Brain microvascular endothelial cell (primary cell): ENCODE measurements around the gene LCTL.
A peak's percentile ranks its signal among the peaks of the same experiment; 100 is the strongest.

ENCODE experiments used
- DNase-seq: peaks from one replicate; pipeline ENCODE4 v3.0.0-alpha.2; 2020
- H3K27ac ChIP-seq: fragments of 250-450 bp; sonication (Bioruptor Pico); 2 replicates; pipeline ENCODE4 v1.5.1; 2020; ENCODE audit warnings: mild to moderate bottlenecking, moderate library complexity
- H3K27me3 ChIP-seq: fragments of 250-450 bp; sonication (Bioruptor Pico); replicated peaks from 2 replicates; pipeline ENCODE4 v1.5.1; 2020; ENCODE audit warnings: mild to moderate bottlenecking
- H3K36me3 ChIP-seq: fragments of 250-450 bp; sonication (Bioruptor Pico); replicated peaks from 2 replicates; pipeline ENCODE4 v1.5.1; 2020; ENCODE audit warnings: mild to moderate bottlenecking
- H3K4me3 ChIP-seq: 2 replicates; pipeline ENCODE4 v1.5.1; 2011; ENCODE audit warnings: low read depth, mild to moderate bottlenecking, control low read depth, low read length, moderate library complexity
- in situ Hi-C: cut with HindIII; loops from 2 replicates; pipeline ENCODE4 v1.10.0; 2017; ENCODE audit warnings: low sequenced_read_pairs, low pct_ligation_motif_present
- TF ChIP-seq, protein P1 (sequence below): IDR thresholded peaks from 2 replicates; pipeline ENCODE4 v1.5.1; 2011; ENCODE audit warnings: low read depth, mild to moderate bottlenecking, moderate library complexity, low read length, control low read depth, inconsistent platforms; ENCODE audit errors: missing control alignments

Gene LCTL

GRCh38 chr15:66588971-66589370, 23.2 kb upstream of the LCTL start:
- TF ChIP-seq, protein P1, sequence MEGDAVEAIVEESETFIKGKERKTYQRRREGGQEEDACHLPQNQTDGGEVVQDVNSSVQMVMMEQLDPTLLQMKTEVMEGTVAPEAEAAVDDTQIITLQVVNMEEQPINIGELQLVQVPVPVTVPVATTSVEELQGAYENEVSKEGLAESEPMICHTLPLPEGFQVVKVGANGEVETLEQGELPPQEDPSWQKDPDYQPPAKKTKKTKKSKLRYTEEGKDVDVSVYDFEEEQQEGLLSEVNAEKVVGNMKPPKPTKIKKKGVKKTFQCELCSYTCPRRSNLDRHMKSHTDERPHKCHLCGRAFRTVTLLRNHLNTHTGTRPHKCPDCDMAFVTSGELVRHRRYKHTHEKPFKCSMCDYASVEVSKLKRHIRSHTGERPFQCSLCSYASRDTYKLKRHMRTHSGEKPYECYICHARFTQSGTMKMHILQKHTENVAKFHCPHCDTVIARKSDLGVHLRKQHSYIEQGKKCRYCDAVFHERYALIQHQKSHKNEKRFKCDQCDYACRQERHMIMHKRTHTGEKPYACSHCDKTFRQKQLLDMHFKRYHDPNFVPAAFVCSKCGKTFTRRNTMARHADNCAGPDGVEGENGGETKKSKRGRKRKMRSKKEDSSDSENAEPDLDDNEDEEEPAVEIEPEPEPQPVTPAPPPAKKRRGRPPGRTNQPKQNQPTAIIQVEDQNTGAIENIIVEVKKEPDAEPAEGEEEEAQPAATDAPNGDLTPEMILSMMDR, result no peak
- H3K27me3 ChIP-seq, result no peaks in the 10 kb centered on the region
- no peak overlapping the region for H3K27ac ChIP-seq
- DNase-seq, result no peak
- H3K36me3 ChIP-seq, result no peaks in the 10 kb centered on the region
- no peak overlapping the region for H3K4me3 ChIP-seq
- in situ Hi-C loops, result no loop called here

GRCh38 chr15:66588537-66588936, 22.7 kb upstream of the LCTL start:
- H3K27me3 ChIP-seq, result no peaks in the 10 kb centered on the region
- H3K27ac ChIP-seq, result no peak overlapping the region
- H3K4me3 ChIP-seq, result no peak overlapping the region
- DNase-seq, result no peak
- TF ChIP-seq, protein P1, result peak; percentile 54
- in situ Hi-C loops, result no loop called here
- no peaks in the 10 kb centered on the region for H3K36me3 ChIP-seq

- TF ChIP-seq, protein P1, result no peak
- H3K4me3 ChIP-seq, result no peak overlapping the region
- DNase-seq, result no peak
- in situ Hi-C loops, result no loop called here
- no peaks in the 10 kb centered on the region for H3K27me3 ChIP-seq
- no peak overlapping the region for H3K27ac ChIP-seq
- no peaks in the 10 kb centered on the region for H3K36me3 ChIP-seq
Measured at GRCh38 chr15:66587749-66588148, 22.0 kb upstream of the LCTL start.

- H3K4me3 ChIP-seq, result no peak overlapping the region
- in situ Hi-C loops, result no loop called here
- H3K27me3 ChIP-seq, result no peaks in the 10 kb centered on the region
- DNase-seq, result no peak
- H3K27ac ChIP-seq, result no peak overlapping the region
- TF ChIP-seq, protein P1, result no peak
- H3K36me3 ChIP-seq, result no peaks in the 10 kb centered on the region
Measured at GRCh38 chr15:66587020-66587419, 21.2 kb upstream of the LCTL start.

DNA sequence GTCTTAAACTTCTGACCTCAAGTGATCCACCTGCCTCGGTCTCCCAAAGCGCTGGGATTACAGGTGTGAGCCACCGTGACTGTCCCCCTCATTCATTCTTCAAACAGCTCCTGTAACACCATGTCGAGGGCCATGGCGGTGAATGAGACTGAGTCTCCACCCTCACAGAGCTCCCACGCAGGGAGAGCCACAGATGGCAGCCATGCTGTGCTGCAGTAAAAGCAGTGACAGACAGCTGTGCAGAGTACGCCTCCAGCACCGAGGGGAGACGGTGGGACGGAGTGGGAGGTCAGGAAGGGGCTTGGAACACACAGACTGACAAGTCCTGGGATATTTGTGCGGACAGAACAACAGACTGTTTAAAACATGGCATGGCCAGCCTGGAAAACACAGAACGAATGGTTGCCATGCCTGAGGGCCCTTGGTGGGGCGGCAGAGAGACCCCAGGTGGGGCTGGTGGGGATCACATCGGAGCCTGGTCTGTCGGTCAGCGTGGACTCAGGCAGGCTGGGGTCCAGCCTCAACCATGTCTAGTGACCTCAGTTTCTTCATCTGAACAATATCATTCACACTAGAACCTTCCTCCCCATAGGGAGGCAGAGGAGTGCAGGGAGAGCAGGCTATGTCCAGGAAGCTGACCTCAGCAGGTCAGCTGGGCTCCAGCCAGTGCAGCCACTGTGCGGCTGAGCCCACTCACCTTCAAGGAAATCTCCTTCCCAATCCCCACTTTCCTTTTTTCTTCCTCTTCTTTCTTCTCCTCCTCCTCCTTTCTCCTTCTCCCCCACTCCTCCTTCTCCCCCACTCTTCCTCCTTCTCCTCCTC, 20.6 kb upstream of the LCTL start:
- Histone ChIP-seq H3K27ac (no peak overlapping the region), H3K4me3 (no peak overlapping the region), H3K36me3 (no peaks in the 10 kb centered on the region), H3K27me3 (no peaks in the 10 kb centered on the region)
- DNase-seq, result no peak
- TF ChIP-seq, protein P1, result no peak
- in situ Hi-C loops, result no loop called here
